Measurements from ENCODE around the gene CRYL1. TPM values are rescaled to one million over a fixed set of nuclear protein-coding genes. Genes with fewer than 3 reads are reported as not detected.

CRYL1 gene
- total and polyA plus RNA-seq, 2 of the 8 experiments (the other 6 are each of a cell fraction or from before 2014, with no cell fraction given) = 1.9 to 6.4 TPM

- FAIRE-seq = no peak
- 89% methylated on average over 22 of the region's 27 CpGs; no CpG with 5 or more reads in 1 of the 2 experiments for WGBS, 2 experiments (ENCODE audit: extremely low coverage in 1 of 2, insufficient coverage in 1 of 2, insufficient read length in 1 of 2, insufficient replicate concordance in 2 of 2, low coverage in 1 of 2, low lambda C conversion rate in 2 of 2, missing lambda C conversion rate in 1 of 2)
Observed at GRCh38 chr13:20415694-20416107, 110.0 kb downstream of the CRYL1 start.

More at GRCh38 chr13:20415694-20416107, 110.0 kb downstream of the CRYL1 start:
- Histone ChIP-seq H2BK12ac (ENCODE audit: low read depth, low read length) (no peak overlapping the region), H4K8ac (ENCODE audit: extremely low read depth, insufficient read depth, low read length) (peak overlapping the region; percentile 53; the same call in 1 of the 2 replicates), H2BK20ac (ENCODE audit: low read length) (no peak overlapping the region), H2BK5ac (ENCODE audit: low read depth, low read length) (no peak overlapping the region), H3K23me2 (ENCODE audit: low read depth, low read length) (0 out of 2 replicates have a peak, but pooled peaks cover 2% of the 10 kb centered on the region), H3K18ac (ENCODE audit: extremely low read depth, low read length) (no peak overlapping the region), H3K4me1 (replicated peaks in 1 of 4; ENCODE audit: control insufficient read depth in 3 of 4, insufficient read depth in 4 of 4, low read length in 3 of 4) (peaks cover 4 to 16% (median 10%) of the 10 kb centered on the region in 4 experiments), H3K4me2 (ENCODE audit: insufficient read depth in 1 of 2, low read depth in 2 of 2, low read length in 2 of 2) (no peak overlapping the region; a peak in 1 of 4 replicates), H3K79me1 (ENCODE audit: low read depth, low read length) (no peaks in the 10 kb centered on the region), H2BK120ac (replicated peaks; ENCODE audit: low read depth, low read length) (no peak overlapping the region), H4K5ac (ENCODE audit: insufficient read length, low read depth, low read length) (no peak overlapping the region), H3K27ac (ENCODE audit: low read depth, low read length) (no peak overlapping the region), H3K9me3 (ENCODE audit: insufficient read depth in 2 of 2, low read depth in 1 of 2, low read length in 1 of 2) (peaks cover 0 to 9% of the 10 kb centered on the region in 2 experiments; a peak in 1 of 4 replicates), H3K4ac (replicated peaks; ENCODE audit: insufficient read length, low read depth, low read length) (no peak overlapping the region), H4K91ac (replicated peaks; ENCODE audit: insufficient read length, low read length) (peak overlapping the region; percentile 17), H3K9ac (replicated peaks in 1 of 4; ENCODE audit: extremely low read depth in 1 of 4, low read depth in 3 of 4, low read length in 3 of 4) (no peak overlapping the region), H4K20me1 (replicated peaks in 1 of 2; ENCODE audit: control insufficient read depth in 1 of 2, insufficient read depth in 2 of 2, low read length in 2 of 2) (no peaks in the 10 kb centered on the region), H3K56ac (replicated peaks; ENCODE audit: insufficient read length, low read depth, low read length) (no peak overlapping the region), H2AFZ (ENCODE audit: low read length) (no peak overlapping the region), H3K4me3 (ENCODE audit: extremely low read depth in 1 of 4, insufficient read depth in 2 of 4, low read depth in 3 of 4, low read length in 4 of 4) (no peak overlapping the region), H3K14ac (ENCODE audit: insufficient read length) (no peak overlapping the region), H3K36me3 (ENCODE audit: control insufficient read depth in 2 of 4, insufficient read depth in 4 of 4, low read length in 3 of 4) (no peaks in the 10 kb centered on the region), H3K27me3 (replicated peaks in 1 of 4; ENCODE audit: control insufficient read depth in 3 of 4, extremely low read depth in 1 of 4, insufficient read depth in 3 of 4, low read length in 3 of 4) (peaks cover 0 to 18% (median 12%) of the 10 kb centered on the region in 4 experiments; a peak in 6 of 7 replicates), H2AK5ac (ENCODE audit: low read depth, low read length) (no peak overlapping the region), H3K79me2 (ENCODE audit: control insufficient read depth in 1 of 2, insufficient read depth in 2 of 2, low read length in 2 of 2) (no peaks in the 10 kb centered on the region), H3K23ac (ENCODE audit: insufficient read length) (no peak overlapping the region), H2BK15ac (ENCODE audit: low read length) (no peak overlapping the region)
- ChIA-PET CTCF (ENCODE audit: partially characterized antibody) (no interaction called here), POLR2A (ENCODE audit: partially characterized antibody) (no interaction called here)
- no peak for DNase-seq (ENCODE audit: low read depth in 1 of 2, low spot score in 2 of 2)
- TF ChIP-seq SP2 (IDR thresholded peaks at IDR 0.05; ENCODE audit: low read length) (no peak), SAP30 (IDR thresholded peaks at IDR 0.05; ENCODE audit: insufficient read depth, insufficient replicate concordance, low read length) (no peak), HDAC6 (IDR thresholded peaks at IDR 0.05; ENCODE audit: low read depth, low read length) (no peak)
